ENCODE results near the gene ASB2.

ASB2 gene

GRCh38 chr14:93924592-93925355 is 51.6 kb downstream of the ASB2 start:
- H3K27me3 ChIP-seq (ENCODE audit: insufficient read depth, low read length, poor library complexity): no peaks in the 10 kb centered on the region
- no peaks in the 10 kb centered on the region for H3K36me3 ChIP-seq (ENCODE audit: insufficient read depth, low read length)
- no peaks in the 10 kb centered on the region for H3K9me3 ChIP-seq (ENCODE audit: insufficient read depth, low read length, severe bottlenecking)
- H3K4me1 ChIP-seq (ENCODE audit: insufficient read depth, low read length): no peaks in the 10 kb centered on the region
- ATAC-seq (ENCODE audit: insufficient read depth, low read depth): no peak
- H3K27ac ChIP-seq (ENCODE audit: low read length): no peak overlapping the region
- no peak overlapping the region for H3K4me3 ChIP-seq (ENCODE audit: low read depth in 1 of 2, low read length in 2 of 2)
- no peak for DNase-seq
- no peaks in the 10 kb centered on the region; the same call in 1 of the 2 replicates for H4K20me1 ChIP-seq (ENCODE audit: insufficient read depth, low read length)
- H3K4me2 ChIP-seq (ENCODE audit: insufficient read depth, low read length): no peak overlapping the region
- no peak overlapping the region for H3K9ac ChIP-seq (ENCODE audit: low read depth, low read length)
- H2AFZ ChIP-seq (ENCODE audit: low read depth, low read length): no peak overlapping the region
- TF ChIP-seq CTCF (IDR thresholded peaks at IDR 0.05; ENCODE audit: borderline replicate concordance, extremely low read depth, low read length, poor library complexity, severe bottlenecking) (no peak), EZH2 (IDR thresholded peaks at IDR 0.05; ENCODE audit: borderline replicate concordance, low read depth, low read length, severe bottlenecking) (no peak)
- H3K79me2 ChIP-seq (ENCODE audit: insufficient read depth, low read length): no peaks in the 10 kb centered on the region

GRCh38 chr14:93923626-93924025 is 52.7 kb downstream of the ASB2 start:
- no peaks in the 10 kb centered on the region for H3K27me3 ChIP-seq (ENCODE audit: insufficient read depth, low read length, poor library complexity)
- H3K4me3 ChIP-seq (ENCODE audit: low read depth in 1 of 2, low read length in 2 of 2): no peak overlapping the region
- no peaks in the 10 kb centered on the region for H3K9me3 ChIP-seq (ENCODE audit: insufficient read depth, low read length, severe bottlenecking)
- H3K4me2 ChIP-seq (ENCODE audit: insufficient read depth, low read length): no peak overlapping the region
- DNase-seq (no peak), ATAC-seq (ENCODE audit: insufficient read depth, low read depth) (no peak)
- no peak overlapping the region for H2AFZ ChIP-seq (ENCODE audit: low read depth, low read length)
- H3K27ac ChIP-seq (ENCODE audit: low read length): no peak overlapping the region
- no peaks in the 10 kb centered on the region for H3K4me1 ChIP-seq (ENCODE audit: insufficient read depth, low read length)
- TF ChIP-seq EZH2 (IDR thresholded peaks at IDR 0.05; ENCODE audit: borderline replicate concordance, low read depth, low read length, severe bottlenecking): no peak
- TF ChIP-seq CTCF (IDR thresholded peaks at IDR 0.05; ENCODE audit: borderline replicate concordance, extremely low read depth, low read length, poor library complexity, severe bottlenecking): no peak
- no peak overlapping the region for H3K9ac ChIP-seq (ENCODE audit: low read depth, low read length)
- H3K36me3 ChIP-seq (ENCODE audit: insufficient read depth, low read length): no peaks in the 10 kb centered on the region
- H3K79me2 ChIP-seq (ENCODE audit: insufficient read depth, low read length): no peaks in the 10 kb centered on the region
- no peaks in the 10 kb centered on the region; the same call in 1 of the 2 replicates for H4K20me1 ChIP-seq (ENCODE audit: insufficient read depth, low read length)

- TF ChIP-seq EZH2 (IDR thresholded peaks at IDR 0.05; ENCODE audit: borderline replicate concordance, low read depth, low read length, severe bottlenecking) (no peak), CTCF (IDR thresholded peaks at IDR 0.05; ENCODE audit: borderline replicate concordance, extremely low read depth, low read length, poor library complexity, severe bottlenecking) (no peak)
- Histone ChIP-seq H3K4me2 (ENCODE audit: insufficient read depth, low read length) (no peak overlapping the region), H3K4me1 (ENCODE audit: insufficient read depth, low read length) (no peaks in the 10 kb centered on the region), H3K4me3 (ENCODE audit: low read depth in 1 of 2, low read length in 2 of 2) (no peak overlapping the region), H3K27me3 (ENCODE audit: insufficient read depth, low read length, poor library complexity) (no peaks in the 10 kb centered on the region), H3K9ac (ENCODE audit: low read depth, low read length) (no peak overlapping the region), H2AFZ (ENCODE audit: low read depth, low read length) (no peak overlapping the region), H4K20me1 (ENCODE audit: insufficient read depth, low read length) (no peaks in the 10 kb centered on the region; the same call in 1 of the 2 replicates), H3K79me2 (ENCODE audit: insufficient read depth, low read length) (no peaks in the 10 kb centered on the region), H3K36me3 (ENCODE audit: insufficient read depth, low read length) (no peaks in the 10 kb centered on the region), H3K27ac (ENCODE audit: low read length) (no peak overlapping the region), H3K9me3 (ENCODE audit: insufficient read depth, low read length, severe bottlenecking) (no peaks in the 10 kb centered on the region)
- ATAC-seq (ENCODE audit: insufficient read depth, low read depth): no peak
- no peak for DNase-seq
These were observed 55.2 kb downstream of the ASB2 start for GRCh38 chr14:93921001-93921806.

All from DND-41 (cell line).